ENCODE measurements around the gene ZNF417. TPM values are rescaled to one million over a fixed set of nuclear protein-coding genes. Genes with fewer than 3 reads are reported as not detected.

The ZNF417 gene
- total RNA-seq, 1 experiment from 2014 or later = 22.2 TPM

GRCh38 chr19:57949296-57949695, 32.9 kb upstream of the ZNF417 start:
- H4K91ac ChIP-seq (ENCODE audit: insufficient read length, low read depth, low read length) = no peak overlapping the region
- no peak overlapping the region for H3K4ac ChIP-seq (ENCODE audit: low read depth, low read length)
- H3K18ac ChIP-seq (ENCODE audit: insufficient read length, low read depth, low read length) = no peak overlapping the region
- TF ChIP-seq CTCF (conservative IDR thresholded peaks at IDR 0.05) = no peak
- H2AK5ac ChIP-seq (ENCODE audit: insufficient read length, low read length) = no peak overlapping the region
- Mint-ChIP-seq H3K27ac (no peak overlapping the region), H3K36me3 (ENCODE audit: insufficient read depth in 1 of 3, low read depth in 3 of 3) (peaks cover 4 to 24% (median 14%) of the 10 kb centered on the region in 3 experiments), H3K4me1 (peaks cover 12 to 15% of the 10 kb centered on the region in 2 experiments), H3K9me3 (peaks cover 41 to 58% of the 10 kb centered on the region in 2 experiments), H3K27me3 (ENCODE audit: low read depth) (peaks cover 8% of the 10 kb centered on the region; the same call in 1 of the 2 replicates), H3K4me3 (no peak overlapping the region)
- no peak overlapping the region for H4K8ac ChIP-seq (replicated peaks; ENCODE audit: insufficient read length, low read depth, low read length)
- no peak overlapping the region for H2BK20ac ChIP-seq (ENCODE audit: low read depth, low read length, poor library complexity, severe bottlenecking)
- H3K9me3 ChIP-seq (ENCODE audit: control insufficient read depth, low read depth, low read length) = peaks cover 15% of the 10 kb centered on the region
- H3T11ph ChIP-seq (ENCODE audit: low read length) = no peak overlapping the region
- no peak overlapping the region for H3K9ac ChIP-seq (ENCODE audit: extremely low read depth, insufficient read length, low read length)
- H3K56ac ChIP-seq (ENCODE audit: insufficient read length, low read depth, low read length) = no peak overlapping the region
- H2BK120ac ChIP-seq (ENCODE audit: low read depth, low read length, poor library complexity, severe bottlenecking) = no peak overlapping the region
- H3K27me3 ChIP-seq (ENCODE audit: insufficient read depth, low read length) = no peaks in the 10 kb centered on the region
- no peak overlapping the region for H3K4me2 ChIP-seq (ENCODE audit: insufficient read depth, insufficient read length, low read length)
- H3K79me2 ChIP-seq (ENCODE audit: insufficient read depth, low read length) = peaks cover 23% of the 10 kb centered on the region
- no peaks in the 10 kb centered on the region for H4K20me1 ChIP-seq (ENCODE audit: control insufficient read depth, insufficient read depth, insufficient read length)
- no peak overlapping the region for H2AFZ ChIP-seq (ENCODE audit: low read length)
- WGBS (ENCODE audit: extremely low coverage, insufficient read length, low lambda C conversion rate) = no CpG with 5 or more reads among the region's 24 CpGs
- H3K4me1 ChIP-seq (ENCODE audit: insufficient read depth, low read length) = no peaks in the 10 kb centered on the region
- no peak overlapping the region for H2BK5ac ChIP-seq (ENCODE audit: insufficient read length, low read length)
- H3K23ac ChIP-seq (ENCODE audit: insufficient read length, low read depth, low read length) = no peak overlapping the region
- peaks cover 7% of the 10 kb centered on the region for H3K79me1 ChIP-seq (ENCODE audit: insufficient read depth, low read depth, low read length, poor library complexity, severe bottlenecking)
- H3K27ac ChIP-seq (ENCODE audit: insufficient read length, low read depth, low read length) = no peak overlapping the region
- H4K5ac ChIP-seq (ENCODE audit: insufficient read length, low read depth, low read length) = no peak overlapping the region
- no peak overlapping the region for H2BK15ac ChIP-seq (ENCODE audit: low read depth, low read length)
- no peak for DNase-seq
- no peak overlapping the region for H2BK12ac ChIP-seq (ENCODE audit: insufficient read length, low read depth, low read length)
- no peak overlapping the region for H3K14ac ChIP-seq (ENCODE audit: insufficient read depth, low read length)
- peaks cover 8% of the 10 kb centered on the region for H3K23me2 ChIP-seq (ENCODE audit: insufficient read length, low read depth, low read length, poor library complexity, severe bottlenecking)

Data from H9 (cell line).